GM12801 (cell line): ENCODE measurements around the gene VEPH1.

Experiments used
- CTCF ChIP-seq: IDR thresholded peaks from one replicate; pipeline ENCODE4 v1.5.1; 2011; ENCODE audit warnings: control low read depth; ENCODE audit not compliant: insufficient read length; ENCODE audit errors: extremely low read depth

Gene VEPH1

GRCh38 chr3:157460253-157460652 is 43.0 kb downstream of the VEPH1 start:
- no peak for TF ChIP-seq CTCF

- TF ChIP-seq CTCF = no peak
Measured at GRCh38 chr3:157459706-157460105, 43.5 kb downstream of the VEPH1 start.

GRCh38 chr3:157453824-157454223 is 49.4 kb downstream of the VEPH1 start:
- no peak for TF ChIP-seq CTCF

GRCh38 chr3:157452097-157452496 is 51.1 kb downstream of the VEPH1 start:
- no peak for TF ChIP-seq CTCF

GRCh38 chr3:157447026-157447694 is 56.1 kb downstream of the VEPH1 start:
- TF ChIP-seq CTCF = no peak

- no peak for TF ChIP-seq CTCF
Measured at GRCh38 chr3:157445857-157446256, 57.4 kb downstream of the VEPH1 start.

- TF ChIP-seq CTCF = no peak
Measured at GRCh38 chr3:157444797-157445184, 58.4 kb downstream of the VEPH1 start.
